Fibroblast of pulmonary artery (primary cell): ENCODE data around the gene BBX.

Experiments
- DNase-seq: peaks from one replicate; pipeline ENCODE4 v3.0.0-alpha.2; 2010; ENCODE audit warnings: low read depth
- H3K4me3 ChIP-seq: replicated peaks from 2 replicates; pipeline ENCODE4 v1.5.1; 2011; ENCODE audit warnings: low read depth, mild to moderate bottlenecking, control low read depth, low read length, moderate library complexity
- CTCF ChIP-seq: IDR thresholded peaks from 2 replicates; pipeline ENCODE4 v1.5.1; 2011; ENCODE audit warnings: mild to moderate bottlenecking, control low read depth, low read length, inconsistent platforms; ENCODE audit errors: missing control alignments

The BBX gene

GRCh38 chr3:107676469-107677309 is 153.9 kb downstream of the BBX start:
- DNase-seq = peak; percentile 58
- TF ChIP-seq CTCF = peak; percentile 48
- H3K4me3 ChIP-seq = no peak overlapping the region

GRCh38 chr3:107679921-107680320 is 157.2 kb downstream of the BBX start:
- DNase-seq = no peak
- no peak for TF ChIP-seq CTCF

GRCh38 chr3:107680698-107681097 is 157.9 kb downstream of the BBX start:
- no peak overlapping the region for H3K4me3 ChIP-seq
- DNase-seq = peak; percentile 31
- TF ChIP-seq CTCF = no peak

More at GRCh38 chr3:107679921-107680320, 157.2 kb downstream of the BBX start:
- no peak overlapping the region for H3K4me3 ChIP-seq

GRCh38 chr3:107681396-107681795 is 158.6 kb downstream of the BBX start:
- TF ChIP-seq CTCF = no peak
- no peak for DNase-seq
- no peak overlapping the region for H3K4me3 ChIP-seq

- DNase-seq = no peak
- no peak for TF ChIP-seq CTCF
- H3K4me3 ChIP-seq = no peak overlapping the region
These were observed 159.8 kb downstream of the BBX start for GRCh38 chr3:107682580-107682979.

- TF ChIP-seq CTCF = no peak
- DNase-seq = peak; percentile 65
These were observed 160.7 kb downstream of the BBX start for GRCh38 chr3:107683447-107683846.

More at GRCh38 chr3:107683447-107683846, 160.7 kb downstream of the BBX start:
- H3K4me3 ChIP-seq = no peak overlapping the region
